Right kidney (tissue), 9 donors: Measurements from ENCODE around the gene SAMD9L.

Source experiments
- DNase-seq: peaks from one replicate; pipeline ENCODE4 v3.0.0-alpha.2; 2016
- long read RNA-seq, 8 donors: transcript quantifications; one replicate each; lab custom pipeline, GENCODE V29; 2026

Gene SAMD9L
- long read RNA-seq, donor 1, full-length matches to known transcripts = 1 of 1 reads
- long read RNA-seq, donor 1, partial matches to known transcripts = 0 of 1 reads
- long read RNA-seq, donor 1, other reads (novel, unspliced or antisense) = 0 of 1 reads
- long read RNA-seq, donor 2 = 0 reads
- long read RNA-seq, donor 3, full-length matches to known transcripts = 1 of 1 reads
- long read RNA-seq, donor 3, partial matches to known transcripts = 0 of 1 reads
- long read RNA-seq, donor 3, other reads (novel, unspliced or antisense) = 0 of 1 reads
- long read RNA-seq, donor 4 = 0 reads
- long read RNA-seq, donor 5 = 0 reads
- long read RNA-seq, donor 6 = 0 reads
- long read RNA-seq, donor 7, full-length matches to known transcripts = 2 of 2 reads
- long read RNA-seq, donor 7, partial matches to known transcripts = 0 of 2 reads
- long read RNA-seq, donor 7, other reads (novel, unspliced or antisense) = 0 of 2 reads
- long read RNA-seq, donor 8, full-length matches to known transcripts = 1 of 1 reads
- long read RNA-seq, donor 8, partial matches to known transcripts = 0 of 1 reads
- long read RNA-seq, donor 8, other reads (novel, unspliced or antisense) = 0 of 1 reads

DNA sequence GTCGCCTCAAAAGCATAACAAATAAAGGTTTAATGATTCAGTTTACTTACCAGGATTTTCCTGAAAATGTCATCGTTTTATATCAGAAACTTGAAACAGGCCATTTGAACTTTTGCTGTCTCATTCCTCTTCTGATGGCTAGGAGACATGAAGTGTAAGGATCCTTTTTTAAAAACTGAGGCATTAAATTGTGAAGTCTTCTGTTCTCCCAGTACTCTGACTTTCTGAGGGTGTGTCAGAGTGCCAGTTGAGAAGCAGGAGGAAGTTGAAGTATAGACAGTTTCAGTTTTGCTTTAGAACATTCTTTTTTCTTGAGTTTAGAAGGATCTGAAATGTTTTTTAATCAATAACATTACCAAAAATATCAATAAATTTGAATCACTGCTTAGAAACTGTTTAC is at the start of gene SAMD9L:
TSS of gene SAMD9L (minus strand) at position 242 of the 400 bp plus-strand sequence. CDS start 12,414 bp downstream, outside the sequence.
- no peak for DNase-seq

DNA sequence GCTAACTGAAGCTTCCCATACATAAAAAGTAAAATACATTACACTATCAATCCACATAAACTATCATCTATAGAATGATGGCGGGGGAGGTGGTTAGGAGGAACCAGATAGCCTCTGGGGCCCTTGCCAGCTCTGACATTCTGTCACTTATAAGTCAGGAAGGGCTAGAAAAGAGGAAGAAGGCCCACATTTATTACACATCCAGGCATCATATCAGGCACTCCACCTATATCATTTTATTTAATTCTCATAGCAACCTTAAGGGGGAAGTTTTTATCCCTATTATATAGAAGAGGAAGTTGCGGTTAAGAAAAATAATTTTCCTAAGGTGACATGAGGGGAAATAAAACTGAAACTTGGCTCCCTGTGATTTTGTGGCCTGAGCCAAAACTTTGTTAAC is 48.2 kb upstream of the SAMD9L start:
- DNase-seq = no peak

DNA sequence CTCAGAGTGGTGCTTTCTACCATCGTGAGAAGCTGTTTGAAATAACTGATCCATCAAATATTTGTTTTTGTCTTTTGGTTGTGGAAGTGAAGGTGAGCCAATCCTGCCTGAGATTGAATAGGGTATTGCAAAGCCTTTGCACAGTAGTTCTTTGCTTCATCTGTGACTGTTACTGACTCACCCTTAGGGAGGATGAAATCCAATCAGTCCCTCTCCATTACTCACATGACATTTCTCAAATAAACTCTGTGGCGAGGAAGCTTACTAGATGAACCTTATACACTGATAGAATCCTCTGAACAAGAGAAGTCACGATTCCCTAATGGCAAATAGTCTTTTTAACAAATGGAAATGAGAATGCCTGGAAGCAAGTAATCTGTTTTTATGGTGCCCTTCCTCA is 46.2 kb upstream of the SAMD9L start:
- DNase-seq = no peak

DNA sequence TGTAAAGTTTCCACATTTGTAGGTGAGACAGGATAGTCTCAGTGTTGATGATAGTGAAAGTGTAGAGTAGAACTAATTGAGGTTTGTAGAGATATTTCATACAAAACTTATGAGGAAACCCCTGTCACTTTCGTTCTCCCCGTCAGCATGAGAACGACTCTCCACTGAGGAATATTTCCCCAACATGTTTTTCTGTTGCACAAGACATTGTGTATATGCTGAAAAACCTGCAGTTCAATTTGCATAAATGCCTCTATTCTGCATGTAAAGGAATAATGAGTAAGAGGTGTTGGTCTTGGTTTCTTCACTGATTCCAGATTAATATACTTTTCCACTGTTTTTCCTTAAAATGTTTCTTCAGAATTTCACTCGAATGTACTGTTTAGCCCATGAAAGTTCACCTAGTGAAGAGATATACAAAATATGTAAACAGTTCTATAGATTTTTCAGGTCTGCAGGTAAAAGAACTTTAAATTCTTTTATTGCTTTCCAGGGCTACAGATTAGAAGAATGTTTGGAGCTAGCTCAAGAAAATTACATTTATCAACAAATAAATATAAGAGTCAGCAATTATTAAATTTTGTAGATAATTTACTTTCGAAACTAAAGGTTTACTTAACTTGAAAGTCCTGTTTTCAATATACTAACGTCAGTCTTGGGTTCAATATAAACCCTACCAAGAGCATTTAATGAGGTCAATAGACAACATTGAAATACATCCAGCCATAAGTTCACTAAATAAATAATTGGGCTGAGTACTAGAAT is 40.9 kb upstream of the SAMD9L start:
- DNase-seq = no peak

DNA sequence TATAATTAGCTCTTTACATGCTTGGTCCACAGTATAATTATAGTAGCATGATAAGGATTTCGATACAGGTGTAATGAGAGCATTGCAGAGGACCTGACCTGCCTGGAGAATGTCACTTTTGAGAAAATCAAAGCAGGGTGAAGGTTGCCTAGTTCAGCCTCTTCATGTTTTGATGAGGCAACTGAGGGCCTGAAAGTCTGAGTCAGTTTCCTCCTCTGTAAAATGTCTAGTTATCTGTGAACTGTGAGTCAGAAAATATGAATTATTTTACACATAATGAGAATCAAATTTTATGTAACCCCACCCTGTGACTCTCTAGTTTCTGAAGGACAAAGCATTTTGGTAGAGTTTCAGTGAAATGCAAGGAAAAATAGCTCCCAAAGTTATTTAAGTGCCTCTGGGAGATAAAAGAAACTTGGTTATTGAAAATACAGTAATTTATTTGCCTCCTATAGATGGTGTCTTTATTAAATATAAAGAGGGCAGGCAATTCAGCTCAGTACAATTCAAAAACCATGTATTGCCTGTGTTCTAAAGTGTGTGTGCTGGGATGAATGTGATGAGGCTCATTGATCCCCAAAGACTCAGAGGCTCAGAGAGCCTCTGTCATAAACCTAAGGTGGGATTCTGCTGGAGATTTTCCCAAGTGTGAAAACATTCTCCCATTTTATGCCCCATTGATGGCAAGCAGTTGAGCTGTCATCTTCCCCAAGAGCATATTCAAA is 37.3 kb upstream of the SAMD9L start:
- no peak for DNase-seq

DNA sequence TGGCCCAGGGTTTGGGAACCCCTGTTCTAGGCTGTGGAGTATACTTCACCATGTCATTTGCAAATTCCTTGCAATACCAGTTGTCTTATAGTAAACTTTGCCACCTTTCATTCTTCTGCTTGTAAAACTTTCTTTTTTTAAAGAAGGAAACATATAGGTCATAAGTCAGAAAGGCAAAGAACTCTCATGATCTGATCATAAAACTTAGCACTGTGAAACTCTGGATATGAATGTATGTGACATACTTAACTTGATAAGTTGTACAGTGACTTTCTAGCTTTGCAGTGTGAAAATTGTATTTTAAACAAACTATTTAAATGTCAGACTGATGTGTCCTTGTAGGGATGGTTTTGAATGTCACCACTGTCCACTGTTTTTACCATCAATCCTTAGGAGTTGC is 31.0 kb upstream of the SAMD9L start:
- DNase-seq = no peak

DNA sequence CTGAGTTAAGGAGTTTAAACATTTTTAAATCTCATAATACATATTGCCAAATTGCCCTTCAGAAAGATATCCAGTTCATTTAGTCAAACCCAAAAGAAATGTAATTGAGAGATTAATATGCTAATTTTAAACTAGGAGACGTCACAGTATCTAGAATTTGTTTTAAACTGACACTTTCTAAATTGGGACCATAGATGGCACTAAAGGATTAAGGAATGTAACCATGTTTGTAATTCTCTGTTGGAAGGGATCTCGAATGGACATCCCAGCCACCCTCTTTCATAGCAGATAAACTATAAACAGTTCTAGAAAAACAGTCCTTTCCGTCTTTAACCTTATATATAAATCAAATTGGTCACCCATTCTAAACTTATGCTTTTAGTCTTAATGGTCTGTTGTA is 30.0 kb upstream of the SAMD9L start:
- DNase-seq = no peak

DNA sequence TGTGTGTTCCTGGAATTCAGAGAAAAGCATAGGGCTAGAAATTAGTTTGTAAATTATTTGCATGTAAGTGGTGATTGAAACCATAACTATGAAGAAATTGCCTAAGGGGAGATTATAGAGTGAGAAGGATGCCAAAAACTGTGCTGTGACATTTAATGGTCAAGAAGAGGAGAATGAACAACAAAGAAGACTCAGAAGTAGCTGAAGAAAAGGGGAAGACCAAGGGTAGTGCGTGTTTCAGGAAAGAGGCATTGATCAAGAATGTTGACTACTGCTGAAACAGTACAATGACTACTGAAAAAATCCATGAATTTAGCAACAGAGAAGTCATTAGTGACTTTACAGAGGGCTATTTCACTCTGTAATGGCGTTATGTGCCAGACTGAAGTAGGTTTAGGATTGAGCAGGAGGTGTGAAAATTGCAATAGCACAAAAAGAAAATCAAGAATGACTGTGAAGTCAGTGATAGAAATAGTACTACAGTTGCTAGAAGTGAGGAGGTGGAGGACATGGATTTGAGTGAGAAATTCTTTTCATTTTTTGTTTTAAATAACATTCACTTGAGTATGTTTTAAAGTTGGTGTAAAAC is 28.9 kb upstream of the SAMD9L start:
- DNase-seq = no peak

DNA sequence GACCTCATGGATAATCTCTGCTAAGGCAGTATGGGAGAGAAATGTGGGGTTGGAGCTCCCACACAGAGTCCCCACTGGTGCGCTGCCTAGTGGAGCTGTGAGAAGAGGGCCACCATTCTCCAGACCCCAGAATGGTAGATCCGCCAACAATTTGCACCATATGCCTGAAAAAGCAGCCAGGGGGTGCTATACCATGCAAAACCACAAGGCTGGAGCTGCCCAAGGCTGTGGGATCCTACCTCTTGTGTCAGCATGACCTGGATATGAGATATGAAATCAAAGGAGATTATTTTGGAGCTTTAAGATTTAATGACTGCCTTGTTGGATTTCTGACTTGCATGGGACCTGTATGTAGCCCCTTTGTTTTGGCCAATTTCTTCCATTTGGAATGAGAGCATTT is 27.0 kb upstream of the SAMD9L start:
- DNase-seq = no peak

DNA sequence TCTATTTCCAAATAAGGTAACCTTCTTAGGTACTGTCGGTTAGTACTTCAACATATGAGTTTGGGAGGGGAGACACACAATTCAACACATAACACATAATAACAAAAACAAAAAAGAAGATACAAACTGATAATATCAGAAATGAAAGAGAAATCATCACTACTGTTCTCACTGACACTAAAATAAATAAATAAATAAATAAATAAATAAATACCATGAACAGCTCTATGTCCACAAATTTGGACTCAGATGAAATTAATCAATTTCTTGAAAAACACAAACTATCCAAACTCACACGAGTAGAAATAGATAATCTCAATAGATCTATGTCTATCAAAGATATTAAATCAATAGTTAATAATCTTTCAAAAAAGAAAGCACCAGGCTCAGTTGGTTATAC is 24.5 kb upstream of the SAMD9L start:
- no peak for DNase-seq

DNA sequence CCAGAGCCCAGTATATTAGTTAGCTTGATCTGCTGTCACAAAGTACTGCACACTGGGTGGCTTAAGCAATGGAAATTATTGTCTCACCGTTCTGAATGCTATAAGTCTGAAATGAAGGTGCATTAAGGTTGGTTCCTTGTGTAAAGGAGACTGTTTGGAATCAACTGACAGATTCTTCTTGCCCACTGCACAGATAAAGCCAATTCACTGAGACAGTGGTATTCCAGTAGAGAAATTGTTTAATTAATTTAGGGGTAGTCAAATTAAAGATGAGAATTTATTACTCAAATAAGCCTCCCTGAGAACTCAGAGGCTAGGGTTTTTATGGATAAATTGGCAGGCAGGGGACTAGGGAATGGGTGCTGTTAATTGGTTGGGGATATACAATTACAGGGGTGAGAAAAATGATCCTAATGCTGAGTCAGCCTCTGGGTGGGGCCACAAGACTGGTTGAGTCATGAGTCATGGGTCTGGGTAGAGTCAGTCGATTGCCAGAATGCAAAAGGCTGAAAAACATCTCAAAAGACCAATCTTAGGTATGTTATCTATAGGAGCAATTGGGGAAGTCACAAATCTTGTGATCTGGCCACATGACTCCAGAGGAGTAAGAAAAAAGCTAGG is 23.5 kb upstream of the SAMD9L start:
- DNase-seq = no peak

DNA sequence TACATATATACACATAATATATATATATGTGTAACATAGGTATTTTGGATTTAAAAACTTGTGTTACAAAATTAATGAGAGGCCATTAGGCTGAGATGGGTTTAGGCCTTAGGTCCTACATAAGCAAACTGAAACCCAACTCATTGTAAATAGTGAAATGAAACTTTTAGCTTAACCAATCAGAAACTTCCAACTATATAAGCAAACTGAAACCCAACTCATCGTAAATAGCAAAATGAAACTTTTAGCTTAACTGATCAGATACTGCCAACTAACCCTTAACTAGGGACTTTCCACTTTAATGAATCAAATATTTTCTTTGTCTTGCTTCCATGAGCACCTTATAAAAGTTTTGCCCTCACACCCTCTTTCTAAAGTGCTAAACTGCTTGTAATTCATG is 17.3 kb upstream of the SAMD9L start:
- DNase-seq = no peak

DNA sequence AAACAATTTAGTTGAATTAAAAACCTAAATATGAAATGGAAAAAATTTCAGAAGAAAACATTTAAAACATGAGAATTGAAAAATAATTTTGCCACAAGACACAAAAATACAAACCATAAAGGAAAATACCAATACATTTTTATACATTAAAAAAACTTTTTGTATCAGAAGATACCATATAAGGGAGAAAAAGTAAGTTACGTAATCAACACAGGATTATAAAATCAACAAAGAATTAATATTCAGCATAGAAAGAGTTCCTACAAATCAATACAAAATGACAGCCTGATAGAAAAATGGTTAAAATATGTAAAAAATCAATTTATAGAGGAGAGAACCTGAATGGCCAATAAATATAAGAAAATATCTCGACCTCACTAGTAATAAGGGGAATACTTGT is 16.6 kb upstream of the SAMD9L start:
- no peak for DNase-seq

DNA sequence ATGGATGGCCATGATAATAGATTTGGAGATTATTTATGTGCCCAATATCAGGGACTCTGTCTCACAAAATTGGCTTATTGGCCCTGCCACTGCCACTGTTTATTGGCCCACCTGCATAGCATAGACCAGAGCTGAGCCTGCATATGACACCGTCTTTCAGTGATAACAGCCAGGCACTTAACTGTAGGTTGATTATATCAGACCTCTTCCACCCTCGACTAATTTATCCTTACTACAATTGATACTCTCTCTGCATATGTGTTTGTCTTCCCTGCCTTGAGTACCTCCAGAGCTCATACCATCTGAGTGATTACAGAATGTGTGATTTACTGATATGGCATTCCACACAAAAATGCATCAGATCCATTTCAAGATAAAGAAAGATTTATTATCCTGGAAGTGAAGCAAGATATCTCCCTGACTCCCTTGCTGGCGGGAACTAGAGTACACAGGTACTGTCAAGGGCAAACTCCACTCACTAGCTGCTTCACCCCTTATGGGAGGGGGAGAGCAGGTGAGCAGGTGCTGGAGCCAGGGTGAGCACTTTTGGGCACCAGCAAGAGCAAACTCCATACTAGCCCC is 13.1 kb upstream of the SAMD9L start:
- no peak for DNase-seq

DNA sequence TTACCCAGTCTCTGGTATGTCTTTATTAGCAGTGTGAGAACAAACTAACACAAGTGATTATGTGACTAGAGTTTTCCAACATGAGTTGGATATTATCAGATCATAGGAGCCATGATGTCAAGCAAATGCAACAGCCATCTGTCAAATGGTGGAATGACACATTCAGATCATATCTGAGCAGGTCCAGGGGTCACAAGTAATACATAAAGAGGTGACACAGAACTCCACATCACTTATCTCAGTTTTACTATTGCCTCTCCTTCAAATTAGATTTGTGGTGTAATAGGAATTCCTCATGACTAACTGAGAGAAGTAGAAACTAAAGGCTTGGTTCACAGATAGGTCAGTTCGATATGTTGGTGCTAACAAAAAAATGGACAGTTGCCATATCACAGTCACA is 12.2 kb upstream of the SAMD9L start:
- no peak for DNase-seq

DNA sequence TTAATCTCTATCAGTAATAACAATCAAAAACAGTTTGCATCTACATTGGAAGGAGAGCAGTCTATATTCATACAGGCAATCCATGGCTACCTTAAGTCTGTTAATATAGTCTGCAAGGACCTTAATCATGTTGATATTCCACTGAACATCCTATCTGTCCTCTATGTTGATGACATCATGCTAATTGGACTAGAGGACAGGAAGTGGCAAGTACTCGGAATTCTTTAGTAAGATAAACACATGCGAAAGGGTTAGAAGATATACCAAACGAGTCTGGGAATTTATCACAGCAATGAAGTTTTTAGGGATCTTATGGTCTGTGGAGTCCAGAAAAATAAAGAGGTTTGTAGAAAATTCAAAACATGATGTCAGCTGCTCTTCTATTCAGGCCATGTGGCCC is 11.3 kb upstream of the SAMD9L start:
- no peak for DNase-seq

DNA sequence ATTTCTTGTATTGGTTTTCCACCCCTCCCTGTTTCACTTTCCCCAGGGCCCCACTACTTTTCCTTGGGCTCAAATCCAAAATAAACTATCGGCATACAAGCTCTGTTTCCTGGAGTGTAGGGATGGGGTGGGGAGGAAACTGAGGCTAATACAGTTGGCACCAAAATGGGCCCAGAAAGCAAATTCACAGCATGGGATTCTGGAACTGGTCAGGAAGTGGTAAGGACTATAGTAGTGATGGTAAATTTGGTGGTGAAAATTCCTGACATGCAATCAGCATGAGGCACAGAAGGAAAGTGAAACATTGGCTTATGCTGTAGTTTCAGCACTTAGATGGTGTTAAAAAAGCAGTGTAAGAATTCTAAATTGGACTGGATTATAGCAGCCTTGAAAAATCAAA is 8.7 kb upstream of the SAMD9L start:
- no peak for DNase-seq

DNA sequence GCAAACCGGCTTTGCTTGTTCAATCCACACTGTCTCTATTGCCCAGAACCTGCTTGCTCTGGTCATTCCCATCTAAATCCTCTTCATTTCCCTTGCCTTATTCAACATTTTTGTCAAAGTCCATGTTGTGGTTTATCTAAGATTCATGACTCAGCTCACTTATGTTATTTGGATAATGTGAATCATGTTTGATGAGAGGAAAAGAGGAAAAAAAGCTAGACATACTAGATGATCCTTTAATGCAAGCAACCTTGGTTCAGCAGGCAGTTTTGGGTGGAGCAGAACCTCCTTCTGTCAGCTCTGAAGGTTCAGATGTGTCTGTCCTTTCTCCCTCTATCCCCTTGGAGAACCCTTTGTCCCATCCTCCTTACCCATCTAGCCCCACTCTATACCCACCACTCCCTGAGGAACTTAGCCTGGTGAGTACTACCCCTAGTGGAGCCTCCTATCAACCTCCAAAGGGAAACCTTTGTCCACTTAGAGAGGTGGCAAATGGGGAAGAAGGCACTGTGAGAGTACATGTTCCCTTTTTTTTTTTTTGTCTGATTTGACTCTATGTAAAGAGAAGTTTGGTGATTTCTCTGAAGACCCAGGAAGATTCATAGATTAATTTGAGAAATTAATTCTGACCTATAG is 2.1 kb upstream of the SAMD9L start:
- no peak for DNase-seq

DNA sequence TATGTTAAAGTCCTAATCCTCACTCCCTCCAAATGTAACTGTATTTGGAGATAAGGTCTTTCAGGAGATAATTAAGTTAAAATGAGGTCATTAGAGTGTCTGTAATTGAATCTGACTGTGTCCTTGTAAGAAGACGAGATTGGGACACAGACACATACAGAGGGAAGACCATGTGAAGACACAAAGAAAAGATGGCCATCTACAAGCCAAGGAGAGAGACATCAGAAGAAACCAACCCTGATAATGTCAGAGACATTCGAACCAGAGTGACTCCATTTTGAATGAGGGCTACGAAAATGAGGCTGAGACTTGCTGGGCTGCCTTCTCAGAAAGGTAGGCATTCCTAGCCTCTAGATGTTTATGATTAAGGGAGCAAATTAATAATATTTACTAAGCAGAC is 542 bp upstream of the SAMD9L start:
- no peak for DNase-seq

DNA sequence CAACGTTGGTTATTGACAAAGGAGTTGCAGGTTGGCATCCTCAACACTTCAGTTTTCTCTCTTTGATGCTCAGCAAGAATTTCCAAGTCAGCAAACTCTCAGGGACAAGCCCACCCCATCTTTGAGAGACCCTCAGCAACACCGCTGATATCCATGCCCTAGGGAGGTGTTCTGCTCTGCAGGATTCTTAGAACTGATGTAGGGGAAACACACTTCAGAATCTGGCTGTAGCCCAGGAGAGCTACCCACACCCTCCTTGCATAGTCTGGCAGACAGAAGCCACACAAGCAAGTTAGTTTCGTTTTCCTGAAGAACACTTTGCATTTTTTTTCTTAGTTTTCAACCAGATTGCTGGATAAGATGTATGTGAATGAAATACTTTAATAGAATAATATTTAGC is 822 bp downstream of the SAMD9L start:
- no peak for DNase-seq
